ENCODE data around the gene LPP.
A peak's percentile ranks its signal among the peaks of the same experiment; 100 is the strongest.

LPP gene

DNA sequence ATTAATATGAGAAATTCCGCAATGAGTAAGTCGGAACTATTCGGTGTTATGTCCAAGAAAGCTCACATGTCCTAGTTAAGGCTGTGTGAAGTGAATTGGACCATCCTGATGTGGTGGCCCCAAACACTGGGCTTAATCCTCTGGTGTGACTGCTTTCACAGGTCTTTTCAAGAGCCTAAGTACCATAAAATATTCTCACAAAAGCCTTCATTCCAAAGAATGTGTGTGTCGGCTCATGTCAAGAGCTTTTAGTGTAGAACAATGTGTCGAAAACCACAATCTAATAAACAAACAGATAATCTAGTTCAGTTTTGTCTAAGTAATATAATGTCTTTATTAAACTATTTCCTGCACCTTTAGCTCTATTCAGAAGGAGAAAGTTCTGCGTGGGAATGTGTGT, 311.4 kb downstream of the LPP start:
- H3K27me3 ChIP-seq, result no peaks in the 10 kb centered on the region
- no peak for DNase-seq
- no peak overlapping the region for H3K4me3 ChIP-seq (ENCODE audit: low read depth, low read length)
- H3K4me1 ChIP-seq, result peaks cover 6% of the 10 kb centered on the region
- TF ChIP-seq, protein P1, sequence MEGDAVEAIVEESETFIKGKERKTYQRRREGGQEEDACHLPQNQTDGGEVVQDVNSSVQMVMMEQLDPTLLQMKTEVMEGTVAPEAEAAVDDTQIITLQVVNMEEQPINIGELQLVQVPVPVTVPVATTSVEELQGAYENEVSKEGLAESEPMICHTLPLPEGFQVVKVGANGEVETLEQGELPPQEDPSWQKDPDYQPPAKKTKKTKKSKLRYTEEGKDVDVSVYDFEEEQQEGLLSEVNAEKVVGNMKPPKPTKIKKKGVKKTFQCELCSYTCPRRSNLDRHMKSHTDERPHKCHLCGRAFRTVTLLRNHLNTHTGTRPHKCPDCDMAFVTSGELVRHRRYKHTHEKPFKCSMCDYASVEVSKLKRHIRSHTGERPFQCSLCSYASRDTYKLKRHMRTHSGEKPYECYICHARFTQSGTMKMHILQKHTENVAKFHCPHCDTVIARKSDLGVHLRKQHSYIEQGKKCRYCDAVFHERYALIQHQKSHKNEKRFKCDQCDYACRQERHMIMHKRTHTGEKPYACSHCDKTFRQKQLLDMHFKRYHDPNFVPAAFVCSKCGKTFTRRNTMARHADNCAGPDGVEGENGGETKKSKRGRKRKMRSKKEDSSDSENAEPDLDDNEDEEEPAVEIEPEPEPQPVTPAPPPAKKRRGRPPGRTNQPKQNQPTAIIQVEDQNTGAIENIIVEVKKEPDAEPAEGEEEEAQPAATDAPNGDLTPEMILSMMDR (IDR thresholded peaks at IDR 0.05; ENCODE audit: low read depth, low read length), result no peak
- H3K36me3 ChIP-seq, result no peaks in the 10 kb centered on the region
- H3K9me3 ChIP-seq, result no peaks in the 10 kb centered on the region

DNA sequence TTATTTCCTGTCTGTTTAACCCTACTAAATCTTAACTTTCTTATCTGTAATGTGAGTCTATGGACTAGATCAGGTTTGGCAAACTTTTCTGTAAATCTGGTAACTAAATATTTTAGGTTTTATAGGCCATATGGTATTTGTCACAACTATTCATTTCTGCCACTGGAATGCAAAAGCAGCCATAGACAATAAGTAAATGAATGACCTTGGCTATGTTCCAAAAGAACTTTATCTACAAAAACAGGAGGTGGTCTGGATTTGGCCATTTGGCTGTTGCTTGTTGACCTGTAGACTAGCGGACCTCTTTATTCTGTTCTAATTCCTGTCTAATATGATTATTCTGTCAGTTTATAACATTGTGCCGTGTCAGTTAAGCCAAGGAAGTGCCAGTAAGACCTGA, 314.2 kb downstream of the LPP start:
- TF ChIP-seq, protein P1 (IDR thresholded peaks at IDR 0.05; ENCODE audit: low read depth, low read length), result no peak
- H3K4me1 ChIP-seq, result peaks cover 6% of the 10 kb centered on the region
- DNase-seq, result peak; percentile 32
- H3K9me3 ChIP-seq, result no peaks in the 10 kb centered on the region
- H3K4me3 ChIP-seq (ENCODE audit: low read depth, low read length), result no peak overlapping the region
- no peaks in the 10 kb centered on the region for H3K36me3 ChIP-seq
- no peaks in the 10 kb centered on the region for H3K27me3 ChIP-seq

DNA sequence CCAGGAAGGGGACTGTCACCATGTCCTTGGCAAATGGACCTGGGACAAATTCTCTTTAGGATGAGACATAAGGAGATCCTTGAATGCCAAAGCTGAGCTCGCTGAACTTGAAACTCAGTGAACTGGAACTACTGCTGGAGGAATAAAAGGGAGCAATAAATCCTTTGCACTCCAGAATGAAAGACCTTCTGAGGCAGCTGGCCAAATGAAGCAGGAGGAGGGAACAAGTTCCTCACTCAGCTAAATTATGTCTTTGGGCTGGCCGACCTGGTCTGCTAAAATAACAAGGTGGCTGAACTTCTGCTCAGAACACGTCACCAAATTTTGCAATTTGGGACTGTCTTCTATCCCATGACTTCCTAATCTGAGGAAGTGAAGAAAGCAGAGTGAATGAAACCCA, 314.7 kb downstream of the LPP start:
- no peak overlapping the region for H3K4me3 ChIP-seq (ENCODE audit: low read depth, low read length)
- H3K9me3 ChIP-seq, result no peaks in the 10 kb centered on the region
- H3K27me3 ChIP-seq, result no peaks in the 10 kb centered on the region
- DNase-seq, result peak; percentile 20
- TF ChIP-seq, protein P1 (IDR thresholded peaks at IDR 0.05; ENCODE audit: low read depth, low read length), result no peak
- peaks cover 6% of the 10 kb centered on the region for H3K4me1 ChIP-seq
- H3K36me3 ChIP-seq, result no peaks in the 10 kb centered on the region

GRCh38 chr3:188469228-188469885, 315.4 kb downstream of the LPP start:
- Histone ChIP-seq H3K9me3 (no peaks in the 10 kb centered on the region), H3K4me3 (ENCODE audit: low read depth, low read length) (no peak overlapping the region), H3K27me3 (no peaks in the 10 kb centered on the region), H3K4me1 (peaks cover 6% of the 10 kb centered on the region), H3K36me3 (no peaks in the 10 kb centered on the region)
- DNase-seq, result no peak
- TF ChIP-seq, protein P1 (IDR thresholded peaks at IDR 0.05; ENCODE audit: low read depth, low read length), result no peak

GRCh38 chr3:188470508-188471130, 316.7 kb downstream of the LPP start:
- Histone ChIP-seq H3K36me3 (no peaks in the 10 kb centered on the region), H3K4me1 (peaks cover 6% of the 10 kb centered on the region), H3K9me3 (no peaks in the 10 kb centered on the region), H3K27me3 (no peaks in the 10 kb centered on the region), H3K4me3 (ENCODE audit: low read depth, low read length) (no peak overlapping the region)
- no peak for DNase-seq
- TF ChIP-seq, protein P1 (IDR thresholded peaks at IDR 0.05; ENCODE audit: low read depth, low read length), result no peak

DNA sequence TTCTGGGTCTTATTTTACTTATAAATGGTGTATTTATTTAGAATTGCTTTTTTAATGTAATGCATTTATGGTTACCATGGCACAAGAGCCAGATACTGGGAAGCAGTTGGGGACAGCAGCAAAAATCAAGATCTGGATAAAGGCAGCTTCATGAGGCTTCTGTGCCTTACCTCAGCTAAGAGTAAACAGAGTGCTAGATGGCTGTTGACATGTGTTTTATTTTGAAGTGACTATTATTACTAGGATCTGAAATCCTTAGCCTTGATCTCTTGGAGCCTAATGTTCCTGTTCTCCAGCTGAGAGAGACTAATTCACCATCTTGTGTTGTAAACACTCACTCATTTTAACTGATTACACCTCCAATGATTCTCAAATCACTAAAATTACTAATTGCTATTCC, 317.8 kb downstream of the LPP start:
- Histone ChIP-seq H3K4me3 (ENCODE audit: low read depth, low read length) (no peak overlapping the region), H3K27me3 (no peaks in the 10 kb centered on the region), H3K4me1 (peaks cover 6% of the 10 kb centered on the region), H3K9me3 (no peaks in the 10 kb centered on the region), H3K36me3 (no peaks in the 10 kb centered on the region)
- no peak for DNase-seq
- TF ChIP-seq, protein P1 (IDR thresholded peaks at IDR 0.05; ENCODE audit: low read depth, low read length), result no peak

Data from BE2C (cell line).